ENCODE results near the gene RBM15.
A peak's percentile ranks its signal among the peaks of the same experiment; 100 is the strongest.

Gene RBM15

DNA sequence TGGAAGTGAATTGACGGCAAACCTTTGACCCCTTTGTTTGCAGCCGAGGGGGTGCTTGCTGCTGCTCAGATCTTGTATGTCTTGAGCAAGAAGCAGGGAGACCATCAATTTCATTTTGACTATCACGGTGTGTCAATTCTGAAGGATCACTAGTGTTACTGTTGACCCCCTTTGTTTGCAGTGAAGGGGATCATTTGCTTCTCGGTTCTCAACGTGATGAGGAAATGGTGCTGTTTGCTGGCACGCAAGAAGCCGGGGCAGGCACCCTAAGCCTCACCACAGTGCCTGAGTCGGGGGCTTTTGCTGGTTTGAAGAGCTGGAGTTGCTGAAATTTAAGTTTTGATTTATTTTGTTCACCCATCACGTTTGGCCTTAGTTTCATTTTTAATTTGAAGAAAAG lies 7.5 kb downstream of the RBM15 start:
- H3K27me3 ChIP-seq (ENCODE audit: insufficient read depth, low read length) = no peaks in the 10 kb centered on the region
- TF ChIP-seq, protein P1, sequence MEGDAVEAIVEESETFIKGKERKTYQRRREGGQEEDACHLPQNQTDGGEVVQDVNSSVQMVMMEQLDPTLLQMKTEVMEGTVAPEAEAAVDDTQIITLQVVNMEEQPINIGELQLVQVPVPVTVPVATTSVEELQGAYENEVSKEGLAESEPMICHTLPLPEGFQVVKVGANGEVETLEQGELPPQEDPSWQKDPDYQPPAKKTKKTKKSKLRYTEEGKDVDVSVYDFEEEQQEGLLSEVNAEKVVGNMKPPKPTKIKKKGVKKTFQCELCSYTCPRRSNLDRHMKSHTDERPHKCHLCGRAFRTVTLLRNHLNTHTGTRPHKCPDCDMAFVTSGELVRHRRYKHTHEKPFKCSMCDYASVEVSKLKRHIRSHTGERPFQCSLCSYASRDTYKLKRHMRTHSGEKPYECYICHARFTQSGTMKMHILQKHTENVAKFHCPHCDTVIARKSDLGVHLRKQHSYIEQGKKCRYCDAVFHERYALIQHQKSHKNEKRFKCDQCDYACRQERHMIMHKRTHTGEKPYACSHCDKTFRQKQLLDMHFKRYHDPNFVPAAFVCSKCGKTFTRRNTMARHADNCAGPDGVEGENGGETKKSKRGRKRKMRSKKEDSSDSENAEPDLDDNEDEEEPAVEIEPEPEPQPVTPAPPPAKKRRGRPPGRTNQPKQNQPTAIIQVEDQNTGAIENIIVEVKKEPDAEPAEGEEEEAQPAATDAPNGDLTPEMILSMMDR (IDR thresholded peaks at IDR 0.05; ENCODE audit: low read length) = no peak
- no peak for TF ChIP-seq EZH2 (IDR thresholded peaks at IDR 0.05; ENCODE audit: borderline replicate concordance, low read length)
- peak overlapping the region; percentile 36; the same call in 1 of the 2 replicates for H3K9ac ChIP-seq (ENCODE audit: low read length)
- H3F3A ChIP-seq (ENCODE audit: insufficient read depth, low read length) = no peaks in the 10 kb centered on the region
- H3K4me2 ChIP-seq (ENCODE audit: low read length) = peak overlapping the region; percentile 74
- peaks cover 100% of the 10 kb centered on the region for H3K4me1 ChIP-seq (ENCODE audit: insufficient read depth, low read length, severe bottlenecking)
- H3K9me3 ChIP-seq (ENCODE audit: low read length) = no peaks in the 10 kb centered on the region
- peak overlapping the region; percentile 52 for H3K4me3 ChIP-seq (ENCODE audit: low read depth, low read length, poor library complexity, severe bottlenecking)
- H3K27ac ChIP-seq (ENCODE audit: low read depth, low read length, poor library complexity, severe bottlenecking) = peak overlapping the region; percentile 62
- no peaks in the 10 kb centered on the region for H3K9me2 ChIP-seq (ENCODE audit: low read depth, low read length)
- no peak overlapping the region for H2AFZ ChIP-seq (ENCODE audit: low read length)
- H4K20me1 ChIP-seq (ENCODE audit: insufficient read depth, low read length) = peaks cover 12% of the 10 kb centered on the region; the same call in 1 of the 2 replicates
- peaks cover 98% of the 10 kb centered on the region for H3K36me3 ChIP-seq (ENCODE audit: insufficient read depth, low read length)
- H3K79me2 ChIP-seq (ENCODE audit: insufficient read depth, low read length) = peaks cover 100% of the 10 kb centered on the region

DNA sequence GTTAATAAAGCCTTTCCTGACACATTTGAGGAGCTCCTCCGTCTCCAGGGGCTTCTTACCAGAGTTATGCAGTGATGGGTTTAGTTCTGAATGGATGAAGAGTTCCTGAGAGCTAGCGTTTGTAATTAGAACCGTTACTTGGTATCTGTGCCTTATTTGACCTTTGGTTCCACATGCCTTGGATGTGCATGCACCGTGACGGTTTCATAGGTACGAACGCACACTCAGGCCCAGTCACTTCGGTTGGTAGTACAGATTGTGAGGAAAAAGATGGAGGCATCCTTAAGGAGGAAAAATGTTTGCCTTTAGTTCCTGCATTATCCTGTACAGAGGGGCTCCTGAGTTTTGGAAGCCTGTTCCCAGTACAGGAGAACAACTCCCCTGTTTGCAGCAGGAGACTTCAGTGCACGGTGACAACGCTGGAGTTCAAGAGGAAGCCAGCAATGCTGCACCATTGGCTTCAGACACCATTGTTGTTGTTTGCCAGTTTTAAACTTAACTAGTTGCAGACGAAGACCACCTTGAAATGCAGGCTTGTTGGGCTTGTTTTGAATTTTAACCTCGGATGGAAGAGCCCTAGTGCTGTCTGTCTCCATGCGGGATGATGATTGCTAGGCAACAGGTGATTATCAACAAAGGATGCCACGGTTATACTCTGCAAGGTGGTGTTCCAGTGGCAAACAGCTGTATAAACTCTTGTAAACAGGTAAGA lies 8.2 kb downstream of the RBM15 start:
- H3K79me2 ChIP-seq (ENCODE audit: insufficient read depth, low read length) = peaks cover 100% of the 10 kb centered on the region
- H3K9me2 ChIP-seq (ENCODE audit: low read depth, low read length) = no peaks in the 10 kb centered on the region
- H3K4me1 ChIP-seq (ENCODE audit: insufficient read depth, low read length, severe bottlenecking) = peaks cover 98% of the 10 kb centered on the region
- no peaks in the 10 kb centered on the region for H3K27me3 ChIP-seq (ENCODE audit: insufficient read depth, low read length)
- peaks cover 97% of the 10 kb centered on the region for H3K36me3 ChIP-seq (ENCODE audit: insufficient read depth, low read length)
- peak overlapping the region; percentile 74 for H3K4me2 ChIP-seq (ENCODE audit: low read length)
- peak overlapping the region; percentile 62 for H3K27ac ChIP-seq (ENCODE audit: low read depth, low read length, poor library complexity, severe bottlenecking)
- no peak overlapping the region for H2AFZ ChIP-seq (ENCODE audit: low read length)
- no peak for TF ChIP-seq EZH2 (IDR thresholded peaks at IDR 0.05; ENCODE audit: borderline replicate concordance, low read length)
- TF ChIP-seq, protein P1 (IDR thresholded peaks at IDR 0.05; ENCODE audit: low read length) = no peak
- H3K9me3 ChIP-seq (ENCODE audit: low read length) = no peaks in the 10 kb centered on the region
- H4K20me1 ChIP-seq (ENCODE audit: insufficient read depth, low read length) = peaks cover 12% of the 10 kb centered on the region; the same call in 1 of the 2 replicates
- H3K4me3 ChIP-seq (ENCODE audit: low read depth, low read length, poor library complexity, severe bottlenecking) = peak overlapping the region; percentile 52
- H3F3A ChIP-seq (ENCODE audit: insufficient read depth, low read length) = no peaks in the 10 kb centered on the region
- H3K9ac ChIP-seq (ENCODE audit: low read length) = peak overlapping the region; percentile 36; the same call in 1 of the 2 replicates

DNA sequence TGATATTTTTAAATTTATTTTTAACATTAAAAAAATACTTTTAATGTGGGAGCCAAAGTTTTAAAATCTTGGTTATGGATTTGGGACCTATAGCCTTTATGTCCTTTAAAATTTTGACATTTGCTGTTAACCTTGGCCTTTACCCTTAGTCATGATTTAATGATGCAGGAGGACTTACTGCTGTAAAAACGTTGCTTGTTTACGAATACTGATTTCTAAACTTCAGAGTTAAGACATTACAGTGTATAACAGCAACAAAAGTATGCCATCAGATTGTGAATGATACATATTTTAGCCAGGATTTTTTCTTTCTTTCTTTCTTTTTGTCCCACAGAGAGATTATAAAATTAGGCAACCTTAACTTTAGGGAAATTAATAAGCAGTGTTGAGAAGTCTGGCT lies 8.9 kb downstream of the RBM15 start:
- H3K27ac ChIP-seq (ENCODE audit: low read depth, low read length, poor library complexity, severe bottlenecking) = peak overlapping the region; percentile 28
- no peaks in the 10 kb centered on the region for H3K9me2 ChIP-seq (ENCODE audit: low read depth, low read length)
- TF ChIP-seq, protein P1 (IDR thresholded peaks at IDR 0.05; ENCODE audit: low read length) = no peak
- H3K9ac ChIP-seq (ENCODE audit: low read length) = peak overlapping the region; percentile 6; the same call in 1 of the 2 replicates
- peak overlapping the region; percentile 16 for H3K4me3 ChIP-seq (ENCODE audit: low read depth, low read length, poor library complexity, severe bottlenecking)
- H3K4me2 ChIP-seq (ENCODE audit: low read length) = peak overlapping the region; percentile 43
- no peaks in the 10 kb centered on the region for H3K27me3 ChIP-seq (ENCODE audit: insufficient read depth, low read length)
- no peak overlapping the region for H2AFZ ChIP-seq (ENCODE audit: low read length)
- H3K36me3 ChIP-seq (ENCODE audit: insufficient read depth, low read length) = peaks cover 93% of the 10 kb centered on the region
- no peaks in the 10 kb centered on the region for H3F3A ChIP-seq (ENCODE audit: insufficient read depth, low read length)
- no peaks in the 10 kb centered on the region for H3K9me3 ChIP-seq (ENCODE audit: low read length)
- H3K79me2 ChIP-seq (ENCODE audit: insufficient read depth, low read length) = peaks cover 100% of the 10 kb centered on the region
- H3K4me1 ChIP-seq (ENCODE audit: insufficient read depth, low read length, severe bottlenecking) = peaks cover 93% of the 10 kb centered on the region
- peaks cover 12% of the 10 kb centered on the region; the same call in 1 of the 2 replicates for H4K20me1 ChIP-seq (ENCODE audit: insufficient read depth, low read length)

All from OCI-LY1 (cell line).